Erythroblast (primary cell): ENCODE measurements around the gene ESYT3.

Experiments
- DNase-seq, 2 experiments: peaks; one replicate each; lab custom pipeline; 2025; lab: John Stamatoyannopoulos, UW
- GATA1 ChIP-seq: IDR thresholded peaks from 2 replicates; pipeline ENCODE4 v1.6.1; 2011; ENCODE audit warnings: low read depth, mild to moderate bottlenecking, control low read depth, low read length, moderate library complexity
- POLR2A ChIP-seq: IDR thresholded peaks from 2 replicates; pipeline ENCODE4 v1.6.1; 2011; ENCODE audit warnings: mild to moderate bottlenecking, low read length

Gene ESYT3

DNA sequence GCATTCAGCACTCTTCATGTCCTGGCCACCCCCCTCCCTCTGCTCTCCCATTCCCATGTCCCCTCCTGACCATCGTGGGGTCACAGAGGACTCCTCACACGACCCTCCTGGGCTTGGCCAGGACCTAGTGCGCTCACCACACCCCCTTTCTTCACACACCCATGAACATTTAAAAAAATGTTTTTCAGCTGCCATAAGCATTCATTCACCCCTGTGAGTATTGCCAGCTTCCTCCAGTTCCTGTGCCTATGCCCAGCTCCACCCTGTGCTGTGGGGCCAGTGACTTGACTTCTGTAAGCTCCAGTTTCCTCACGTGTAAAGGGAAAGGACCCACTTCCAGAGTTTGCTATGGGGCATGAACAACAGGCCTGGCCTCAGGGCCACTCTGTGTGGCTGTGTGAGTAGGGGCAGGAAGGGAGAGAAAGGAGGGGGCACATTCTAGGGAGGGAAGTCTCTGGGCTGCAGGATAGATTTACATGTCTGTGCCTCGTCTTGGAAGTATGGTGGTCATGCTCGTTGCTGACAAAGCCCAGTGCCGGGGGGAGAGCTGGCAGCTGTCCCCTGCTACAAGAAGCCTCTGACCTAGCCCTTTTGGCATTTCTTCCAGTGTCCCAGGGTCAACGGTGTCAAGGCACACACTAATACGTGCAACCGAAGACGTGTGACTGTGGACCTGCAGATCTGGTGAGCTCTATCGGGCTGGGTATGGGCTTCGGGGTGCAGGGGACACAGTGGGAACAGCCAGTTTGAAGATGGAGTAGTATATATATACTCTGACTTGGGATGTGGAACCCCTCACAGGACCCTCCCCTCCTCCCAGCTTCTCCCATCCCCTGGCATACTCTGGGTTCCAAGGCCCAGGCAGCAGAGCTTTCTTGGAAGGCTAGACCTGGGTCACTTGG, 22.8 kb downstream of the ESYT3 start:
- TF ChIP-seq POLR2A (no peak), GATA1 (no peak)
- no peak for DNase-seq

- DNase-seq: no peak
Measured at GRCh38 chr3:138457863-138458735, 23.7 kb downstream of the ESYT3 start.

DNA sequence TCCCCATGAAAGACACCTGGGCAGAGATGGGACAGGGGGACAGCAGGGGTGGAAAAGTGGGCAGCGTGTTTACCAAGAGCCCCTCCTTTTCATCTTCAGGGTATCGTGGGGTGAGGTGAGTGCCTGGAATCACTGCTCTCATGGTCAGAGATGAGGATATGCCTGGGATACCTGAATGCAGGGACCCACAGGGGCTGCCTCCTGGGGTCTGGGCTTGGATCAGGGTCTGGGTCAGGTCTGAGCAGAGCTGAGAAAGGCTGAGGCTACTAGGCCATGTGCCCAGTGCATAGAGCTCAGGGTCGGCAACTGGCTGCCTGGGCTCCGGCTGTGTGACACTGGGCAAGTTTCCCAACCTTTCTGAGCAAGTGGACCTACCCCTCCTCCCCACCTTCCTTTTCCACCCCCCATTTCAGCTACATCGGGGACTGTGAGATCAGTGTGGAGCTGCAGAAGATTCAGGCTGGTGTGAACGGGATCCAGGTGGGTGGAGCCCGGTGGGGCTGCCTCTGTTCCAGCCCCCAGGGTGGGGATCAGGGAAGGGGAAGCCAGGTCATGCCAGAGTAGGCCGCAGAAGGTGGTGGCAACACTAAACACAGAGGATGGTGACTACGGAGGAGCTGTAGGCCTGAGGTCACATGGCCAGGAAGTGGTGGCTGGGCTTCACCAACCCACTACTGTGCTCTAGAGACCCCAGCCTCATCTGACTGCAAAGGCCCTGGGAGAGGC, 24.5 kb downstream of the ESYT3 start:
- DNase-seq: no peak
- no peak for TF ChIP-seq POLR2A
- no peak for TF ChIP-seq GATA1

More at GRCh38 chr3:138457863-138458735, 23.7 kb downstream of the ESYT3 start:
- no peak for TF ChIP-seq GATA1
- no peak for TF ChIP-seq POLR2A

DNA sequence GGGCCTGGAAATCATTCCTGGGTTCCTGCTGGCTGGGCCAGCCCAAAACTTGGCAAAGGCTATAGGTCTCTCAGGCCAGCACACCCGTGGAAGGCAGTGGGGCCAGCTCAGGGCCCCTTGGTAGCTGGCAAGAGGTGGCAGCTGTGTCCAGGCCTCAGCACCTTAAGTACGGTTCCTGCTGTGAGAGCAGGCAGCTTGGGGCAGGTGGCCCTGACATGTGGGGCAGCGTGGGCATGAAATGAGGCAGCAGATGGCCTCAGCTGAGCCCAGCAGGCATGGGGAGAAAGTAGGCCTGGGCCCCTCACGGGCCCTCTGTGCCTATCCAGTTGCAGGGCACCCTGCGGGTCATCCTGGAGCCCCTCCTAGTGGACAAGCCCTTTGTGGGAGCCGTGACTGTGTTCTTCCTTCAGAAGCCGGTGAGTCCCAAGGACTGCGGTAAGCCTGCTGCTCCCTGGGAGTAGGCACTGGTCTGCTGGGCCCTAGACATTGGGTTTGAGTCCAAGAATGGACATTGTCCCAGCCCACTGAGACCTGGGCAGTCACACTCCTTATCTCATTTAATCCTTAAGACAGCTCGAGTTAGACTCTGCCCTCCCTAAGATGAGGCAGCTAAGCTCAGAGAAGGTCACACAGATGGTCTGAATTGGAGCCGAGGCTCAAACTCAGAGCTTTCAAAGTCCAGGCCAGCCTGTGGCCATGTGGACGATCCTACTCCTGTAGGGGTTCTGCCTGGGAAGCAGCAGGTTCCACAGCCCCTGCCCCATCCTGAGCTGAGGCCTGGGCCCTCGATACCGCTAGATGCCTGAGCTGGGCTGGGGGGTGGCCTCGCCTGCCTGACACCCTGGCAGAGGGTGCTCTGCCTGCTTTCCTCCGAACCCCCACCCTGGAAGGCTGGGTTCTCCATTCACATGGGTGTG, 25.5 kb downstream of the ESYT3 start:
- TF ChIP-seq GATA1 (no peak), POLR2A (no peak)

GRCh38 chr3:138460536-138461205, 26.3 kb downstream of the ESYT3 start:
- DNase-seq: no peak
- TF ChIP-seq POLR2A: no peak
- TF ChIP-seq GATA1: no peak

More for the DNA sequence above, 25.5 kb downstream of the ESYT3 start:
- no peak for DNase-seq

GRCh38 chr3:138461246-138461645, 26.8 kb downstream of the ESYT3 start:
- no peak for DNase-seq
- TF ChIP-seq GATA1 (no peak), POLR2A (no peak)

DNA sequence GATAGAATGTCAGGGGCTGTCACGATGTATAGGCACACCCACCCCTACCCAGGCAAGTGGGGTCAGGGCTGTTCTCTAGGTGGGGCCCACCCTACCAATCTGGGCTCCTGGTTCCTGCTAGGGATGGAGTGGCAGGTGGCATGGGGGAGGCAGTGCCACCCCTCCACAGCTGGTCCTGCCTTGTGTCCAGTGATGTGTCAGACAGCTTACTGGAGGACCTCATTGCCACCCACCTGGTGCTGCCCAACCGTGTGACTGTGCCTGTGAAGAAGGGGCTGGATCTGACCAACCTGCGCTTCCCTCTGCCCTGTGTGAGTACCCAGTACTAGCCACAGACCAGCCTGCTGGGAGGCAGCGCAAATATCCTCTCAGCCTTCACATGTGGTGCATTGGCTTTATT, 27.5 kb downstream of the ESYT3 start:
- TF ChIP-seq GATA1 (no peak), POLR2A (no peak)
- DNase-seq: no peak

GRCh38 chr3:138463724-138464490, 29.5 kb downstream of the ESYT3 start:
- DNase-seq: no peak
- TF ChIP-seq GATA1: no peak
- TF ChIP-seq POLR2A: no peak

DNA sequence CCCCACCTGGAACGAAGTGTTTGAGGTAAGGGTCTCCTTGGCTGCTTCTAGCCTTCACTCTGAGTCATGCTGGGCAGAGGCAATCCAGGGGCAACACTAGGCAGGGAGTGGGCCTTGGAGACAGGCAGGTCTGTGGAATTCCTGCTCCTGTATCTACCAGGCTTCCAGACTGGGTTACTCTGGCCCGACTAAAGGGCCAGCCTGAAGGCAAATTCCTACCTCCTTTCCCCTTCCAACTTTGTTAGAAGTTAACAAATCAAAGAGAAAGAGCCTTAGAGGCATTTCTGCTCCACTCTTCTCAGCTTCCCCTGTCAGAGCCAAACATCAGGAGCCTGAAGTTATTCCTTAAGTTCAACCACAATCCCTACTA, 30.1 kb downstream of the ESYT3 start:
- DNase-seq: no peak
- no peak for TF ChIP-seq GATA1
- TF ChIP-seq POLR2A: no peak

DNA sequence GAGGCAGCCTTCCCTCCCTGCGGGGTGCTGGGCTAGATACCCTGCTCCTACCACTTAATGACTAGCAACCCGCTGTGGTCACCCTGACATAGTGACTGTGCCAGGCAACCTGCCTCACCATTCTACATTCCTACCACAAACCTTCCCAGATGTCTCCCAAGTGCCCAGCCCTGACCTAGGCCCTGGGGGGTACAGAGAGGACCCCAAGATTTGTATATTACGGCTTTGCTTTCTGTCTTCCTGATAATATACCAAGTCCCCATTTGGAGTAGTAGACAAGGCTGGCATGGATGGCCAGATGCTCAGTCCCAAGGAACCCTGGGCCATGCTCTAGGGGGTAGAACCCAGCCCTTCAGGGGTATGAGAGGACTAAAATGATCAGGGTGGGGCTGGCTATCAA, 31.0 kb downstream of the ESYT3 start:
- DNase-seq: no peak

GRCh38 chr3:138465925-138466324, 31.5 kb downstream of the ESYT3 start:
- DNase-seq: no peak
- TF ChIP-seq GATA1: no peak
- TF ChIP-seq POLR2A: no peak

More for the DNA sequence above, 31.0 kb downstream of the ESYT3 start:
- TF ChIP-seq GATA1 (no peak), POLR2A (no peak)
